GM12864 (cell line): ENCODE results near the gene ADAMTS2.
"Not testable (repeated sequence)": the region's sequence is repeated elsewhere in the genome, so short reads cannot be mapped to it uniquely, and the experiment has no call there.

ENCODE experiments used
- DNase-seq: peaks from one replicate; pipeline ENCODE4 v3.0.0-alpha.2; 2011; ENCODE audit warnings: low read depth
- H3K4me3 ChIP-seq: 2 replicates; pipeline ENCODE4 v1.5.1; 2011; ENCODE audit warnings: mild to moderate bottlenecking, low read depth, low read length, control low read depth
- TF ChIP-seq, protein P1 (sequence below): IDR thresholded peaks from 2 replicates; pipeline ENCODE4 v1.5.1; 2011; ENCODE audit warnings: low read depth, mild to moderate bottlenecking, moderate library complexity, low read length, control low read depth, inconsistent platforms; ENCODE audit errors: missing control alignments

Gene ADAMTS2

DNA sequence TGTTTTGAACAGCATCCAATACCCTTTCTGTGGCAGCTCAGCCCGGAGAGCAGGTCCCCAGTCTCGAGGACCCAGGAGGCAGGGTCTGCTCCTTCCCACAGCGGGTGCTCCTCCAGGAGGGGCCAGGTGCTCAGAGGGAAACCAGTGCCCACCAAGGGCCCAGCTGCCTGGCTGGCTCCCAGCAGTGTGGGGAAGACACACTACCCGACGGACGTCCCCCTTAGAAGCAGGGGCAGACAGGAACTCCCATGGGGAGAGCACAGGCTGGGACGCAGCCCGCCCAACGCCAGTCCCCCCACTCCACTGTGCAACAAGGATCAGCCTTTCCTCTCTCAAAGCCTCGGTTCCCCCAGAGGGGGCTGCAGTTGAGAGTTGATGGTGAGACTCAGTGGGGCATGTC, 57.6 kb downstream of the ADAMTS2 start:
- H3K4me3 ChIP-seq: no peak overlapping the region
- no peak for DNase-seq
- TF ChIP-seq, protein P1, sequence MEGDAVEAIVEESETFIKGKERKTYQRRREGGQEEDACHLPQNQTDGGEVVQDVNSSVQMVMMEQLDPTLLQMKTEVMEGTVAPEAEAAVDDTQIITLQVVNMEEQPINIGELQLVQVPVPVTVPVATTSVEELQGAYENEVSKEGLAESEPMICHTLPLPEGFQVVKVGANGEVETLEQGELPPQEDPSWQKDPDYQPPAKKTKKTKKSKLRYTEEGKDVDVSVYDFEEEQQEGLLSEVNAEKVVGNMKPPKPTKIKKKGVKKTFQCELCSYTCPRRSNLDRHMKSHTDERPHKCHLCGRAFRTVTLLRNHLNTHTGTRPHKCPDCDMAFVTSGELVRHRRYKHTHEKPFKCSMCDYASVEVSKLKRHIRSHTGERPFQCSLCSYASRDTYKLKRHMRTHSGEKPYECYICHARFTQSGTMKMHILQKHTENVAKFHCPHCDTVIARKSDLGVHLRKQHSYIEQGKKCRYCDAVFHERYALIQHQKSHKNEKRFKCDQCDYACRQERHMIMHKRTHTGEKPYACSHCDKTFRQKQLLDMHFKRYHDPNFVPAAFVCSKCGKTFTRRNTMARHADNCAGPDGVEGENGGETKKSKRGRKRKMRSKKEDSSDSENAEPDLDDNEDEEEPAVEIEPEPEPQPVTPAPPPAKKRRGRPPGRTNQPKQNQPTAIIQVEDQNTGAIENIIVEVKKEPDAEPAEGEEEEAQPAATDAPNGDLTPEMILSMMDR: no peak

DNA sequence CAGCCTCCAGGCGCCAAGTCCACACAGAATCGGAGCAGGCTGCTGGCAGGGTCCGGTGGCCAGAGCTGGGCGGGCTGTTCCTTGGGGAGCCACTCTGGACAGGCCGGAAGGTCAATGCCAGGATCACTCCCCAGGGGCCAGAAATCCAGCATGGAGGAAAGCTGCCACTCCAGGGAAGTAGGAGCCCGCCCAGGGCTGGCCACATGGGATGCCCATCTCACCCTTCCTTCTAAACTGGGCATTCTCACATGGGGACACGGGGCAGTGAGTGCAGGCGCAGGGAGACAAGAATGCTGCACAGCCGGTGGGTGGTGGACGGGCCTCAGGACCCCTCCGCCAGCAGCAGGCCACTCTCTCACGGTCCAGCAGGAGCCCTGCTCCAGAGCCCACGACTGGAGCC, 58.2 kb downstream of the ADAMTS2 start:
- no peak overlapping the region for H3K4me3 ChIP-seq
- TF ChIP-seq, protein P1: no peak
- no peak for DNase-seq

- not testable (repeated sequence) for DNase-seq, H3K4me3 ChIP-seq
Measured at GRCh38 chr5:179285776-179286162, 59.5 kb downstream of the ADAMTS2 start.

GRCh38 chr5:179284751-179285631, 60.3 kb downstream of the ADAMTS2 start:
- DNase-seq: no peak
- TF ChIP-seq, protein P1: no peak
- H3K4me3 ChIP-seq: no peak overlapping the region

- not testable (repeated sequence) for DNase-seq, H3K4me3 ChIP-seq
Measured at GRCh38 chr5:179283908-179284307, 61.4 kb downstream of the ADAMTS2 start.

GRCh38 chr5:179281694-179282093, 63.6 kb downstream of the ADAMTS2 start:
- TF ChIP-seq, protein P1: no peak
- no peak for DNase-seq

GRCh38 chr5:179280095-179280490, 65.2 kb downstream of the ADAMTS2 start:
- no peak for DNase-seq
- TF ChIP-seq, protein P1: no peak
- no peak overlapping the region for H3K4me3 ChIP-seq

More at GRCh38 chr5:179281694-179282093, 63.6 kb downstream of the ADAMTS2 start:
- no peak overlapping the region for H3K4me3 ChIP-seq
